DLD1 (cell line): ENCODE results near the gene RCBTB1.
"Not testable (repeated sequence)": the region's sequence is repeated elsewhere in the genome, so short reads cannot be mapped to it uniquely, and the experiment has no call there.

Experiments used
- in situ Hi-C: cut with HindIII; loops from 2 replicates; pipeline ENCODE4 v1.10.0; 2017; ENCODE audit warnings: low sequenced_read_pairs

RCBTB1 gene

GRCh38 chr13:49606747-49607648 lies 21.6 kb upstream of the RCBTB1 start:
- in situ Hi-C loops = loop anchor here (25.0 kb wide), 2 partner anchors 170 to 320 kb away; partner anchors contain the start of genes CAB39L and SETDB2

- in situ Hi-C loops = loop anchor here (25.0 kb wide), 2 partner anchors 167 to 317 kb away; partner anchors contain the start of genes CAB39L and SETDB2
Observed at GRCh38 chr13:49604570-49604969, 19.2 kb upstream of the RCBTB1 start.

GRCh38 chr13:49602615-49603014 lies 17.3 kb upstream of the RCBTB1 start:
- in situ Hi-C loops = loop anchor here (25.0 kb wide), 2 partner anchors 165 to 315 kb away; partner anchors contain the start of genes CAB39L and SETDB2

- in situ Hi-C loops = loop anchor here (25.0 kb wide), 2 partner anchors 165 to 315 kb away; partner anchors contain the start of genes CAB39L and SETDB2
Observed at GRCh38 chr13:49602005-49602404, 16.6 kb upstream of the RCBTB1 start.

GRCh38 chr13:49597043-49597641 lies 11.8 kb upstream of the RCBTB1 start:
- in situ Hi-C loops = no loop called here

GRCh38 chr13:49596221-49596620 lies 10.9 kb upstream of the RCBTB1 start:
- in situ Hi-C loops = no loop called here

GRCh38 chr13:49594576-49594975 lies 9.2 kb upstream of the RCBTB1 start:
- in situ Hi-C loops = no loop called here

- in situ Hi-C loops = not testable (repeated sequence)
Observed at GRCh38 chr13:49593876-49594275, 8.5 kb upstream of the RCBTB1 start.

GRCh38 chr13:49590714-49591113 lies 5.4 kb upstream of the RCBTB1 start:
- in situ Hi-C loops = not testable (repeated sequence)

GRCh38 chr13:49587311-49587847 lies 2.0 kb upstream of the RCBTB1 start:
- in situ Hi-C loops = no loop called here

- in situ Hi-C loops = no loop called here
Observed at GRCh38 chr13:49586717-49587116, 1.4 kb upstream of the RCBTB1 start.

GRCh38 chr13:49584771-49585182 lies 581 bp downstream of the RCBTB1 start:
- in situ Hi-C loops = no loop called here

- in situ Hi-C loops = no loop called here
Observed at GRCh38 chr13:49580980-49581680, 4.2 kb downstream of the RCBTB1 start.

- in situ Hi-C loops = no loop called here
Observed at GRCh38 chr13:49579501-49579900, 5.9 kb downstream of the RCBTB1 start.

- in situ Hi-C loops = no loop called here
Observed at GRCh38 chr13:49571299-49572240, 13.8 kb downstream of the RCBTB1 start.

- in situ Hi-C loops = no loop called here
Observed at GRCh38 chr13:49569993-49570689, 15.2 kb downstream of the RCBTB1 start.

- in situ Hi-C loops = no loop called here
Observed at GRCh38 chr13:49567491-49567890, 17.9 kb downstream of the RCBTB1 start.

- in situ Hi-C loops = no loop called here
Observed at GRCh38 chr13:49566461-49566860, 18.9 kb downstream of the RCBTB1 start.

- in situ Hi-C loops = not testable (repeated sequence)
Observed at GRCh38 chr13:49565461-49565860, 19.9 kb downstream of the RCBTB1 start.
